KOPT-K1 (cell line): Measurements from ENCODE around the gene HAO2.

Experiments
- H3K27ac ChIP-seq: fragments of 200-600 bp; sonication (generic); 2 replicates; pipeline ENCODE4 v1.5.1; 2016; ENCODE audit warnings: antibody characterized with exemption, mild to moderate bottlenecking, low read depth, low read length; ENCODE audit not compliant: poor library complexity, severe bottlenecking
- H3K36me3 ChIP-seq: fragments of 200-600 bp; sonication (generic); 2 replicates; pipeline ENCODE4 v1.5.1; 2017; ENCODE audit warnings: antibody characterized with exemption, mild to moderate bottlenecking, low read length, moderate library complexity; ENCODE audit not compliant: insufficient read depth
- H3K9me3 ChIP-seq: fragments of 200-600 bp; sonication (generic); 2 replicates; pipeline ENCODE4 v1.5.1; 2017; ENCODE audit warnings: antibody characterized with exemption, low read length, mild to moderate bottlenecking; ENCODE audit not compliant: insufficient read depth, poor library complexity, severe bottlenecking

HAO2 gene

GRCh38 chr1:119384591-119384990, 16.0 kb downstream of the HAO2 start:
- no peaks in the 10 kb centered on the region for H3K9me3 ChIP-seq
- H3K27ac ChIP-seq = no peak overlapping the region
- no peaks in the 10 kb centered on the region for H3K36me3 ChIP-seq

GRCh38 chr1:119385650-119386049, 17.1 kb downstream of the HAO2 start:
- Histone ChIP-seq H3K9me3 (no peaks in the 10 kb centered on the region), H3K27ac (no peak overlapping the region), H3K36me3 (no peaks in the 10 kb centered on the region)

GRCh38 chr1:119387858-119388257, 19.3 kb downstream of the HAO2 start:
- Histone ChIP-seq H3K27ac (no peak overlapping the region), H3K36me3 (no peaks in the 10 kb centered on the region), H3K9me3 (no peaks in the 10 kb centered on the region)

- H3K27ac ChIP-seq = no peak overlapping the region
- no peaks in the 10 kb centered on the region for H3K9me3 ChIP-seq
- H3K36me3 ChIP-seq = no peaks in the 10 kb centered on the region
Observed at GRCh38 chr1:119388450-119388849, 19.9 kb downstream of the HAO2 start.

- H3K27ac ChIP-seq = no peak overlapping the region
- H3K9me3 ChIP-seq = no peaks in the 10 kb centered on the region
- H3K36me3 ChIP-seq = no peaks in the 10 kb centered on the region
Observed at GRCh38 chr1:119390526-119390925, 21.9 kb downstream of the HAO2 start.

- Histone ChIP-seq H3K9me3 (no peaks in the 10 kb centered on the region), H3K36me3 (no peaks in the 10 kb centered on the region), H3K27ac (no peak overlapping the region)
Observed at GRCh38 chr1:119391749-119392148, 23.2 kb downstream of the HAO2 start.

GRCh38 chr1:119394085-119394484, 25.5 kb downstream of the HAO2 start:
- H3K27ac ChIP-seq = no peak overlapping the region
- H3K36me3 ChIP-seq = no peaks in the 10 kb centered on the region
- H3K9me3 ChIP-seq = no peaks in the 10 kb centered on the region

GRCh38 chr1:119396982-119397381, 28.4 kb downstream of the HAO2 start:
- Histone ChIP-seq H3K36me3 (no peaks in the 10 kb centered on the region), H3K27ac (no peak overlapping the region), H3K9me3 (no peaks in the 10 kb centered on the region)

GRCh38 chr1:119397986-119398385, 29.4 kb downstream of the HAO2 start:
- no peaks in the 10 kb centered on the region for H3K36me3 ChIP-seq
- no peak overlapping the region for H3K27ac ChIP-seq
- no peaks in the 10 kb centered on the region for H3K9me3 ChIP-seq

GRCh38 chr1:119404736-119405135, 36.2 kb downstream of the HAO2 start:
- Histone ChIP-seq H3K27ac (no peak overlapping the region), H3K9me3 (no peaks in the 10 kb centered on the region), H3K36me3 (no peaks in the 10 kb centered on the region)

GRCh38 chr1:119409731-119410130, 41.1 kb downstream of the HAO2 start:
- Histone ChIP-seq H3K9me3 (no peaks in the 10 kb centered on the region), H3K36me3 (no peaks in the 10 kb centered on the region), H3K27ac (no peak overlapping the region)

- Histone ChIP-seq H3K9me3 (no peaks in the 10 kb centered on the region), H3K36me3 (no peaks in the 10 kb centered on the region), H3K27ac (no peak overlapping the region)
Observed at GRCh38 chr1:119410961-119411360, 42.4 kb downstream of the HAO2 start.

- H3K36me3 ChIP-seq = no peaks in the 10 kb centered on the region
- H3K27ac ChIP-seq = no peak within 1 kb of the TSS
- H3K9me3 ChIP-seq = no peaks in the 10 kb centered on the region
Observed at GRCh38 chr1:119414950-119415349, 46.4 kb downstream of the HAO2 start, which contains the start of gene HSD3B2. Gene HSD3B2 (plus strand): TSS chr1:119415150. CDS start chr1:119415420, 270 bp downstream.

GRCh38 chr1:119416006-119416640, 47.5 kb downstream of the HAO2 start:
- no peaks in the 10 kb centered on the region for H3K9me3 ChIP-seq
- H3K27ac ChIP-seq = no peak overlapping the region
- no peaks in the 10 kb centered on the region for H3K36me3 ChIP-seq

- Histone ChIP-seq H3K9me3 (no peaks in the 10 kb centered on the region), H3K36me3 (no peaks in the 10 kb centered on the region), H3K27ac (no peak overlapping the region)
Observed at GRCh38 chr1:119419109-119419508, 50.5 kb downstream of the HAO2 start.

- H3K36me3 ChIP-seq = no peaks in the 10 kb centered on the region
- H3K9me3 ChIP-seq = no peaks in the 10 kb centered on the region
- no peak overlapping the region for H3K27ac ChIP-seq
Observed at GRCh38 chr1:119420638-119421037, 52.1 kb downstream of the HAO2 start.
